ENCODE measurements around the gene EHBP1L1.

EHBP1L1 gene

DNA sequence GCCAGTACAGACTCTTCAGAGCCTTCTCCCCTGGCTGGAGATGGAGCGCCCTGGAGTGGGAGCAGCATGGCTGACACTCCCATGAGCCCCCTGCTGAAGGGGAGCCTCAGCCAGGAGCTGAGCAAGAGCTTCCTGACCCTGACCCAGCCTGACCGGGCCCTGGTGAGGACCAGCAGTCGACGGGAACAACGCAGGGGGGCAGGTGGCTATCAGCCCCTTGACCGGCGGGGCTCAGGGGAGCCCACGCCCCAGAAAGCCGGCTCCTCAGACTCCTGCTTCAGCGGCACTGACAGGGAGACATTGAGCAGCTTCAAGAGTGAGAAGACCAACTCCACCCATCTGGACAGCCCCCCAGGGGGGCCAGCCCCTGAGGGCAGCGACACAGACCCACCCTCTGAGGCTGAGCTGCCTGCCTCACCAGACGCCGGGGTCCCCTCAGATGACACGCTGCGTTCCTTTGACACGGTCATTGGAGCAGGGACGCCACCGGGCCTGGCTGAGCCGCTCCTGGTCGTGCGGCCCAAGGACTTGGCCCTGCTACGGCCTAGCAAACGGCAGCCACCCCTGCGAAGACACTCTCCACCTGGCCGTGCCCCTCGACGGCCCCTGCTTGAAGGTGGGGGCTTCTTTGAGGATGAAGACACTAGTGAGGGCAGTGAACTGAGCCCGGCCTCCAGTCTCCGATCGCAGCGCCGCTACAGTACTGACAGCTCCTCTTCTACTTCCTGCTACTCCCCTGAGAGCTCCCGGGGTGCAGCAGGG lies 42.3 kb downstream of the EHBP1L1 start:
- H3K27ac Mint-ChIP-seq: peak overlapping the region in 1 of 2 donors; percentile 23
- H3K36me3 Mint-ChIP-seq (ENCODE audit: insufficient read depth): peaks cover 58% of the 10 kb centered on the region
- no peak overlapping the region for H3K4me3 Mint-ChIP-seq
- no peak for DNase-seq
- peaks cover 22 to 23% of the 10 kb centered on the region in 2 donors for H3K4me1 Mint-ChIP-seq (ENCODE audit: low read depth in 2 of 2)
- H3K9me3 Mint-ChIP-seq: no peaks in the 10 kb centered on the region
- H3K27me3 Mint-ChIP-seq: no peaks in the 10 kb centered on the region
- no peak for ATAC-seq (replicated peaks)

DNA sequence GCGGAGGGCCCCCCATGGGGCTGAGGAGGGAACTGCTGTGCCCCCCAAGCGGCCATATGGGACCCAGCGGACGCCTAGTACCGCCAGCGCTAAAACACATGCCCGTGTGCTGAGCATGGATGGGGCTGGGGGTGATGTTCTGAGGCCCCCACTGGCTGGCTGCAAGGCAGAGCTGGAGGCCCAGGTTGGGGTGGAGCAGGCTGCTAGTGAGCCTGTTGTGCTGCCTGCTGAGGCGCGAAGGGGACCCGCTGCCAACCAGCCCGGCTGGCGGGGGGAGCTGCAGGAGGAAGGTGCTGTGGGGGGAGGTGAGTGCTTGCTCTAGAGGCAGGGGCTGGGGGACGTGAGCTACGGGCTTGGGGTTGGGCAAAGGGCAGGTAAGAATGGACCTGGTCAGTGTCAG lies 42.9 kb downstream of the EHBP1L1 start:
- peaks cover 58% of the 10 kb centered on the region for H3K36me3 Mint-ChIP-seq (ENCODE audit: insufficient read depth)
- DNase-seq: no peak
- no peaks in the 10 kb centered on the region for H3K9me3 Mint-ChIP-seq
- ATAC-seq (replicated peaks): no peak
- no peaks in the 10 kb centered on the region for H3K27me3 Mint-ChIP-seq
- no peak overlapping the region for H3K4me3 Mint-ChIP-seq
- H3K27ac Mint-ChIP-seq: peak overlapping the region in 1 of 2 donors; percentile 23
- peaks cover 20 to 21% of the 10 kb centered on the region in 2 donors for H3K4me1 Mint-ChIP-seq (ENCODE audit: low read depth in 2 of 2)

DNA sequence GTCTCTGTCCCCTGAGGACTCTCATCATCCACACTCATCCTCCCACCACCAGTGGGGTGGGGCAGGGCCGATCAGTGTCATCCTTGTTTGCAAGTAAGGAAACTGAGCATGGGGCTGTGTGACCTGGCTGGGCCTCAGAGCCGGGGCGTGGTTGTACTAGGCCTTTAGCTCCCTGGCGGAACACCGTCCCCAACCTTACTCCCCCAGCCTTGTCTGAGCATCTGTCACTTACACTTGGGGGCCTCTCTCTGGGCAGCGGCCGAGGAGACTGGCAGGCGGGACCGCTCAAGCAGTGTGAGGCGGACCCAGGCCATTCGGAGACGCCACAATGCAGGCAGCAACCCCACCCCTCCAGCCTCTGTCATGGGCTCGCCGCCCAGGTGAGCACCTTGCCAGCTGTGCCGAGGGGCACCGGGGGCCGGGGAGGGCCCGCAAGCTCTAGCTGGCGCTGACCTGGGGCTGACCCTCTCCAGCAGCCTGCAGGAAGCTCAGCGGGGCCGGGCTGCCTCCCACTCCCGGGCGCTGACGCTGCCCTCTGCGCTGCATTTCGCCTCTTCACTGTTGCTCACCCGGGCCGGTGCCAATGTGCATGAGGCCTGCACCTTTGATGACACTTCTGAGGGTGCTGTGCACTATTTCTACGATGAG lies 43.6 kb downstream of the EHBP1L1 start:
- ATAC-seq (replicated peaks): no peak
- Mint-ChIP-seq H3K4me3 (no peak overlapping the region), H3K4me1 (ENCODE audit: low read depth in 2 of 2) (peaks cover 17 to 23% of the 10 kb centered on the region in 2 donors), H3K9me3 (no peaks in the 10 kb centered on the region), H3K36me3 (ENCODE audit: insufficient read depth) (peaks cover 58% of the 10 kb centered on the region), H3K27ac (no peak overlapping the region), H3K27me3 (no peaks in the 10 kb centered on the region)
- no peak for DNase-seq

DNA sequence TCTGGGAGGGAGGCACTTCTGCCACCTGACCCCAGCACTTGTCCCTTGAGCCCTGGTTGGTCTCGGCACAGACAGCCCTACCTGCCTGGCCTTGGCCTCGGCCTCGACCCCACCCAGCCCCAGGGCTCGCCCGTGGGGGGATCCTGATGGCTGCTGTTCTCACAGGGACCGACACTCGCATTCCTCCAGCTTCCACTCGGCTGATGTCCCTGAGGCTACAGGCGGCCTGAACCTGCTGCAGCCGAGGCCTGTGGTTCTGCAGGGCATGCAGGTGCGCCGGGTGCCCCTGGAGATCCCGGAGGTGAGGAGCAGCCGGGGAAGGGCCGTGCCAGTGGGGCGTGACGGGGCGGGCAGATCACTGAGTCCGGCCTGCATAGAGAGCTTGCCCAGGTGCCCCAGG lies 44.8 kb downstream of the EHBP1L1 start:
- Mint-ChIP-seq H3K4me1 (ENCODE audit: low read depth in 2 of 2) (peaks cover 13 to 25% of the 10 kb centered on the region in 2 donors), H3K4me3 (no peak overlapping the region), H3K36me3 (ENCODE audit: insufficient read depth) (peaks cover 52% of the 10 kb centered on the region), H3K27me3 (no peaks in the 10 kb centered on the region), H3K9me3 (no peaks in the 10 kb centered on the region), H3K27ac (no peak overlapping the region)
- DNase-seq (no peak), ATAC-seq (replicated peaks) (no peak)

DNA sequence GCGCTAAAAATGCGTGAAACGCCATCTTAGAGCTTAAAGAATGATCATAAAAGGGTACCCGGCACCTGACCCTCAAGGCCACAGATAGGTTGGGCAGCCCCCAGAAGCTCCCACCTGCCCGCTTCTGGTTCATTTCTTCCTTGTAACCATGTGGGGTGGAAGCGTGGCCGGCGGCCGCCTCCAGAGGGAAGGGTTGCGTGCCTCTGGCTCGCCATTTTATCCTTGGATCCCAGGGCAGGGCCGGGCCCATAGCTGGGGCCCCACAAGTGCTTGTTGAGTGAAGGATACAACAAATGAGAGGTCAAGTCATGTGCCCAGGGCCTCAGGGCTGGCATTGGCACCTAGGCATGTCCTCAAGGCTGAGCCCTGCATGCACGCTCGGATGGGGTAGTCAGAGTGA lies 45.6 kb downstream of the EHBP1L1 start:
- Mint-ChIP-seq H3K36me3 (ENCODE audit: insufficient read depth) (peaks cover 54% of the 10 kb centered on the region), H3K4me3 (no peak overlapping the region), H3K4me1 (ENCODE audit: low read depth in 2 of 2) (peaks cover 15 to 29% of the 10 kb centered on the region in 2 donors), H3K27ac (peak overlapping the region in 1 of 2 donors; percentile 87), H3K9me3 (no peaks in the 10 kb centered on the region), H3K27me3 (no peaks in the 10 kb centered on the region)
- DNase-seq (no peak), ATAC-seq (replicated peaks) (no peak)

DNA sequence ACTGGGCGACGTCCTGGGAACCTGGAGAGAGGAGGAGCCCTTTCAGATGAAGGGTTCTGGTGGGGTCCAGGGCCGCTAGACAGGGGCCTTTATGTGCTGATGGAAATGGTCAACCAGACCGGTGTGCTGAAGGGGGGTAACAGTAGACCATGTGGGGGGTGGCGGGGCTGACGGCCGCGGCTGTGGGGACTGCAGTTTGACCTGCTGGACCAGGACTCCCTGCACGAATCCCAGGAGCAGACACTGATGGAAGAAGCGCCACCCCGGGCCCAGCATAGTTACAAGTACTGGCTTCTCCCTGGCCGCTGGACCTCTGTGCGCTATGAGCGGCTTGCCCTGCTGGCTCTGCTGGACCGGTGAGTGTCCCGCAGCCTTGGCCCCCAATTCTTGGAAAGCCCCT lies 46.2 kb downstream of the EHBP1L1 start:
- Mint-ChIP-seq H3K27me3 (no peaks in the 10 kb centered on the region), H3K4me1 (ENCODE audit: low read depth in 2 of 2) (peaks cover 10 to 25% of the 10 kb centered on the region in 2 donors), H3K27ac (peak overlapping the region in 1 of 2 donors; percentile 87), H3K9me3 (no peaks in the 10 kb centered on the region), H3K36me3 (ENCODE audit: insufficient read depth) (peaks cover 57% of the 10 kb centered on the region), H3K4me3 (no peak overlapping the region)
- ATAC-seq (replicated peaks): no peak
- no peak for DNase-seq

DNA sequence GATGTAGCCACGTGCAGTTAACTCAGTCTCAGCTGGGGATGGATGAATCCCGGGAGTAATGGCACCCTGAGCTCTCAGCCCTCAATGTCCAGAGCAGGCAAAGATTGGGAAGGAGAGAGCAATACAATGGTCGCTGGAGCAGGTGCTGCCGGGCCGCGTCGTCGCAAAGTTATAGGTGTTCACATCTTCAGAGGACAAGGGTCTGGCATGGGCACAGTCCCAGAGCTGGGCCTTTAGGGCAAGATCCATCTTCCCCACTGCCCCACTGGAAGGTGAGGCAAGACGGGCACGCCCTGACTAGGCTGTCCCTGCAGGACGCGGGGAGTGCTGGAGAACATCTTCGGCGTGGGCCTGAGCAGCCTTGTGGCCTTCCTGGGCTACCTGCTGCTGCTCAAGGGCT lies 47.3 kb downstream of the EHBP1L1 start:
- Mint-ChIP-seq H3K27me3 (no peaks in the 10 kb centered on the region), H3K4me1 (ENCODE audit: low read depth in 2 of 2) (peaks cover 10 to 27% of the 10 kb centered on the region in 2 donors), H3K27ac (no peak overlapping the region), H3K36me3 (ENCODE audit: insufficient read depth) (peaks cover 62% of the 10 kb centered on the region), H3K9me3 (no peaks in the 10 kb centered on the region), H3K4me3 (no peak overlapping the region)
- DNase-seq (no peak), ATAC-seq (replicated peaks) (no peak)

DNA sequence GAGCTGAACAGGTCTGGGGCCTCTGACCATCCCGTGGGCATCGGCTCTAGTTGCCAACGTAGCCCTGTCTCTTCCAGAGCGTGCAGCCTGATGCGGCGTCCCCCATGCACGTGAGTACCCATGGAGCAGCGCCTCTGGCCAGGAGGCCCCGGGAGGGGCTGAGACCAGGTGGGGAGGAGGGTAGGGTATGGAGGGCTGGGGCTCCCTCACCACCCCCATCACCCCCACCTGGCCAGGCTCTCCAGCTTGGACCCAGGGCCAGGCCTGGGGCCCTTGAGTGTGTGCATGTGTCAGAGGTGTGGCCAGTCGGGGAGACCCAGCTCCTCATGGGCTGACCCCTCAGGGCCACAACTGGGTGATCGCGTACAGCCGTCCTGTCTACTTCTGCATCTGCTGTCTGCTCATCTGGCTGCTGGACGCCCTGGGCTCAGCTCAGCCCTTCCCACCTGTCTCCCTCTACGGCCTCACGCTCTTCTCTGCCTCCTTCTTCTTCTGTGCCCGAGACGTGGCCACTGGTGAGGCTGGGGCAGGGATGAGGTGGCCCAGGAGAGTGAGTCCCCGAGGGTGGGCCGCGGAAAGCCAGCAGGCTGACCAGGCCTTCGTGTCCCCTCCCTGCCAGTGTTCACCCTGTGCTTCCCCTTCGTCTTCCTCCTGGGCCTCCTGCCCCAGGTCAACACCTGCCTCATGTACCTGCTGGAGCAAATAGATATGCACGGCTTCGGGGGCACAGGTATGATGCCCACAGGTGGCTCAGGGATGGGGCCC lies 48.2 kb downstream of the EHBP1L1 start:
- ATAC-seq (replicated peaks) (no peak), DNase-seq (no peak)

DNA sequence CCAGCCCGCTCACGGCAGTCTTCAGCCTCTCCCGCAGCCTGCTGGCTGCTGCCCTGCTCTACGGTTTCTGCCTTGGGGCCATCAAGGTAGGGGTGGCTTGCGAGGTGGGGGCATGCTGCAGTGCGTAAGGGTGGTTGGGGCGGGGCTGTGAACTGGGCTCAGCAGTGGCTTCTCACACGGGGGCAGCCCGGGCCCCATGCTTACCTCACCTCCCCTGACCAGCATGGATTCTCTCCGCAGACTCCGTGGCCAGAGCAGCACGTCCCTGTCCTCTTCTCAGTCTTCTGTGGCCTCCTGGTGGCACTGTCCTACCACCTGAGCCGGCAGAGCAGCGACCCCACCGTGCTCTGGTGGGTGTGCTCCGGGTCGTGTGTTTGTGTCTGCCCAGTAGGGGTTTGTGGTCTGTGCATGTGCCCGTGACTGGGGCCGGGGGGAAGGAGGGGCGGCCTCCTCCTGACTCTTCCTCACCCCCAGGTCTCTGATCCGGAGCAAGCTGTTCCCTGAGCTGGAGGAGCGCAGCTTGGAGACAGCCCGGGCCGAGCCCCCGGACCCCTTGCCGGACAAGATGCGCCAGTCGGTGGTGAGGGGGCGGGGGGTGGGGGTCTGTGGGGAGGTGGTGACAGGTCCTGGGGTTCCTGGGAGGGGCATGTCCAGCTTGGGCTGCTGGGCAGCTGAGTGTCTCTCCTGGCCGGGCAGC lies 49.2 kb downstream of the EHBP1L1 start:
- DNase-seq (no peak), ATAC-seq (replicated peaks) (no peak)
- Mint-ChIP-seq H3K4me3 (no peak overlapping the region), H3K9me3 (no peaks in the 10 kb centered on the region), H3K36me3 (ENCODE audit: insufficient read depth) (peaks cover 57% of the 10 kb centered on the region), H3K27me3 (no peaks in the 10 kb centered on the region), H3K4me1 (ENCODE audit: low read depth in 2 of 2) (peaks cover 10 to 26% of the 10 kb centered on the region in 2 donors), H3K27ac (peak overlapping the region in 1 of 2 donors; percentile 77)

More for the DNA sequence above, 48.2 kb downstream of the EHBP1L1 start:
- Mint-ChIP-seq H3K4me3 (no peak overlapping the region), H3K27ac (peak overlapping the region in 1 of 2 donors; percentile 77), H3K36me3 (ENCODE audit: insufficient read depth) (peaks cover 59% of the 10 kb centered on the region), H3K27me3 (no peaks in the 10 kb centered on the region), H3K9me3 (no peaks in the 10 kb centered on the region), H3K4me1 (ENCODE audit: low read depth in 2 of 2) (peaks cover 10 to 27% of the 10 kb centered on the region in 2 donors)

DNA sequence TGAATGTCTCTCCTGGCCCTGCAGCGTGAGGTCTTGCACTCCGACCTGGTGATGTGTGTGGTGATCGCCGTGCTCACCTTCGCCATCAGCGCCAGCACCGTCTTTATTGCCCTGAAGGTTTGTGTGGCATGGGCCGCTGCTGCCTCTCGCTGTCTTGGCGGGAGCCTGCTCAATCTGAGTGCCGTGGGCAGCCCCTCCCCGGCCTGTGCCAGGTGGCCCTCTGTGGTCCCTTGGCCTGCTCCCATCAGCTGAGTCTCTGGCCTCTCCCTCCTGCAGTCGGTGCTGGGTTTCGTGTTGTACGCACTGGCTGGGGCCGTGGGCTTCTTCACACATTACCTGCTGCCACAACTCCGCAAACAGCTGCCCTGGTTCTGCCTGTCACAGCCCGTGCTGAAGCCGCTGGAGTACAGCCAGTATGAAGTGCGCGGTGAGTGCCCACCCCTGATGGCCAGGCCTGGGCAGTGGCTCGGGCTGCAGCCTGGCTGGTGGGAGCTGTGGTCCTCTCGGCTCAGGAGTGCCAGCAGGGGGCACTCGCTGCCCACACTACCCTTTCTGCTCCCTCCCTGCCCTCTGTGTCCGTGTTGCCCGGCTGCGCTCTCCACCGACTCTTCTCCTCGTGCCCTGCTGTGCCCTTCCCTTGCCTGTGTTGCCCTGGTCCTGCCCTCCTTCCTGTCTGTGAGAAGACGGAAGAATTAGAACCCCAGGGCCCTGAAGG lies 49.9 kb downstream of the EHBP1L1 start:
- H3K4me1 Mint-ChIP-seq (ENCODE audit: low read depth in 2 of 2): peaks cover 10 to 26% of the 10 kb centered on the region in 2 donors
- DNase-seq (peak; percentile 46 to 57 (median 55)), ATAC-seq (replicated peaks) (peak; percentile 89)
- no peak overlapping the region for H3K4me3 Mint-ChIP-seq
- peak overlapping the region; percentile 67 to 75 for H3K27ac Mint-ChIP-seq
- H3K27me3 Mint-ChIP-seq: no peaks in the 10 kb centered on the region
- peaks cover 60% of the 10 kb centered on the region for H3K36me3 Mint-ChIP-seq (ENCODE audit: insufficient read depth)
- H3K9me3 Mint-ChIP-seq: no peaks in the 10 kb centered on the region

DNA sequence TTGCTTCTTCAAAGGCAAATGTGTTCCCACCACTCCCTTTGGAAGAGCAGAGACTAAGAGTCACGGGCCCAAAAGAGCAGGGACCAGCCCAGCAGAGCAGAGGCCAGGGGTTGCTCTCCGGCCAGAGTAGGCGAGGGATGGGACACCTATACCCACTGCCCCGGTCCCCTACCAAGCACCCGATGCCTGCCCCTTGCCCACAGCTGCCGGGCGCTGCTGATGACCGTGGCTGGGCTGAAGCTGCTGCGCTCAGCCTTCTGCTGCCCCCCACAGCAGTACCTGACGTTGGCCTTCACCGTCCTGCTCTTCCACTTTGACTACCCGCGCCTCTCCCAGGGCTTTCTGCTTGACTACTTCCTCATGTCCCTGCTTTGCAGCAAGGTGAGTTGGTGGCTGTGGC lies 51.3 kb downstream of the EHBP1L1 start:
- Mint-ChIP-seq H3K36me3 (ENCODE audit: insufficient read depth) (peaks cover 61% of the 10 kb centered on the region), H3K27ac (peak overlapping the region in 1 of 2 donors; percentile 10), H3K4me1 (ENCODE audit: low read depth in 2 of 2) (peaks cover 15 to 22% of the 10 kb centered on the region in 2 donors)

DNA sequence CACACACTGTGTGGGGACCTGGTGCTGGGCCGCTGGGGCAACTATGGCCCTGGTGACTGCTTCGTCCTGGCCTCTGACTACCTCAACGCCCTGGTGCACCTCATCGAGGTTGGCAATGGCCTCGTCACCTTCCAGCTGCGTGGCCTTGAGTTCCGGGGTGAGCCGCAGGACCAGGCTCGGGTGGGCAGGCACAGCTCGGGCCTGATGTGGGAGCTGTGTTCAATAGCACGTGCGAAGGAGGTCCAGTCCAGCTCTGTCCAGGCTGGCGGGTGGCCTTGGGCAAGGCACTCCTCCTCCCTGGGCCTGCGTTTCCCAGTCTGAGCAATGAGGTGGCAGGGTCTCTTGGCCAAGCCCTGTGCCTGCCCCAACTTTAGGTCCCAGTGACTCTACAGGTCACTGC lies 53.7 kb downstream of the EHBP1L1 start:
- peaks cover 21 to 24% of the 10 kb centered on the region in 2 donors for H3K4me1 Mint-ChIP-seq (ENCODE audit: low read depth in 2 of 2)
- ATAC-seq (replicated peaks) (no peak), DNase-seq (no peak)
- no peak overlapping the region for H3K27ac Mint-ChIP-seq
- peaks cover 60% of the 10 kb centered on the region for H3K36me3 Mint-ChIP-seq (ENCODE audit: insufficient read depth)
- H3K9me3 Mint-ChIP-seq: no peaks in the 10 kb centered on the region
- no peaks in the 10 kb centered on the region for H3K27me3 Mint-ChIP-seq
- no peak overlapping the region for H3K4me3 Mint-ChIP-seq

More for the DNA sequence above, 51.3 kb downstream of the EHBP1L1 start:
- H3K27me3 Mint-ChIP-seq: no peaks in the 10 kb centered on the region
- DNase-seq (no peak), ATAC-seq (replicated peaks) (no peak)
- no peak overlapping the region for H3K4me3 Mint-ChIP-seq
- no peaks in the 10 kb centered on the region for H3K9me3 Mint-ChIP-seq
